Tibial artery (tissue), 4 donors: ENCODE data around the gene PRPF18.
A peak's percentile ranks its signal among the peaks of the same experiment; 100 is the strongest.

Experiments
- DNase-seq, 2 donors: peaks; one replicate each; pipeline ENCODE4 v3.0.0-alpha.2; 2019
- H3K27ac ChIP-seq, 2 donors: fragments of 200-600 bp; sonication (generic) in 1 of 2; 1 replicate in 1 of 2; 2 replicates in 1 of 2; pipeline ENCODE4 v1.5.1; 2018 to 2019; ENCODE audit warnings: mild to moderate bottlenecking in 1 of 2
- H3K27me3 ChIP-seq, 2 donors: fragments of 200-600 bp; sonication (generic) in 1 of 2; one replicate each; pipeline versions ENCODE4 v1.5.1 to v1.6.0; 2016 to 2019
- H3K36me3 ChIP-seq, 3 donors: fragments of 200-600 bp; sonication (generic) in 2 of 3; one replicate each; pipeline ENCODE4 v1.5.1; 2016 to 2019; ENCODE audit warnings: mild to moderate bottlenecking in 2 of 3
- H3K4me1 ChIP-seq, 4 donors: fragments of 200-600 bp; sonication (generic) in 2 of 4; 1 replicate in 3 of 4; 2 replicates in 1 of 4; pipeline ENCODE4 v1.5.1; 2016 to 2019
- H3K4me3 ChIP-seq, 2 donors: fragments of 200-600 bp; sonication (generic) in 1 of 2; 1 replicate in 1 of 2; 2 replicates in 1 of 2; pipeline ENCODE4 v1.5.1; 2018 to 2019; ENCODE audit warnings: mild to moderate bottlenecking in 2 of 2
- H3K9me3 ChIP-seq, 3 donors: fragments of 200-600 bp; sonication (generic) in 1 of 3; one replicate each; pipeline ENCODE4 v1.5.1; 2016 to 2019
- CTCF ChIP-seq, 2 experiments: fragments of 200-600 bp in 1 of 2; fragments of 450-650 bp in 1 of 2; IDR thresholded peaks; one replicate each; pipeline ENCODE4 v1.5.1; 2017 to 2019; ENCODE audit warnings: antibody characterized with exemption in 2 of 2, mild to moderate bottlenecking in 1 of 2, moderate library complexity in 1 of 2
- intact Hi-C: fragments of 100-400 bp; cut with DNase I; formaldehyde crosslinking; loops from one replicate; pipeline ENCODE4 v1.15.0; 2023; ENCODE audit warnings: low total_unique reads

The PRPF18 gene

GRCh38 chr10:13673156-13673555 is 86.4 kb downstream of the PRPF18 start:
- intact Hi-C loops, result no loop called here
- no peaks in the 10 kb centered on the region for H3K4me1 ChIP-seq
- no peak overlapping the region for H3K27ac ChIP-seq
- H3K9me3 ChIP-seq, result no peaks in the 10 kb centered on the region
- DNase-seq, result peak in 1 of 2 donors; percentile 13
- no peaks in the 10 kb centered on the region for H3K27me3 ChIP-seq
- no peak for TF ChIP-seq CTCF (IDR thresholded peaks at IDR 0.05)
- no peak overlapping the region for H3K4me3 ChIP-seq
- H3K36me3 ChIP-seq, result peaks cover 27 to 47% (median 32%) of the 10 kb centered on the region in 3 donors

GRCh38 chr10:13674645-13675588 is 88.2 kb downstream of the PRPF18 start:
- Histone ChIP-seq H3K4me3 (no peak overlapping the region), H3K27me3 (no peaks in the 10 kb centered on the region), H3K4me1 (no peaks in the 10 kb centered on the region), H3K9me3 (no peaks in the 10 kb centered on the region), H3K27ac (no peak overlapping the region), H3K36me3 (peaks cover 17 to 39% (median 21%) of the 10 kb centered on the region in 3 donors)
- no peak for DNase-seq
- no peak for TF ChIP-seq CTCF (IDR thresholded peaks at IDR 0.05)
- intact Hi-C loops, result no loop called here

- Histone ChIP-seq H3K4me1 (peaks cover 0 to 3% (median 0%) of the 10 kb centered on the region in 4 donors), H3K4me3 (no peak overlapping the region), H3K36me3 (peaks cover 10 to 33% (median 10%) of the 10 kb centered on the region in 3 donors), H3K27ac (no peak overlapping the region), H3K27me3 (no peaks in the 10 kb centered on the region), H3K9me3 (no peaks in the 10 kb centered on the region)
- intact Hi-C loops, result no loop called here
- no peak for TF ChIP-seq CTCF (IDR thresholded peaks at IDR 0.05)
- DNase-seq, result no peak
These were observed 91.5 kb downstream of the PRPF18 start for GRCh38 chr10:13678101-13678843.
